SH-SY5Y (cell line): ENCODE results near the gene NKAIN2.

Experiments used
- GATA2 ChIP-seq: IDR thresholded peaks from 2 replicates; pipeline ENCODE4 v1.6.1; 2011; ENCODE audit warnings: mild to moderate bottlenecking, low read depth, low read length
- GATA3 ChIP-seq: IDR thresholded peaks from 2 replicates; pipeline ENCODE4 v1.6.1; 2011; ENCODE audit warnings: low read depth, mild to moderate bottlenecking, low read length, moderate library complexity

The NKAIN2 gene

DNA sequence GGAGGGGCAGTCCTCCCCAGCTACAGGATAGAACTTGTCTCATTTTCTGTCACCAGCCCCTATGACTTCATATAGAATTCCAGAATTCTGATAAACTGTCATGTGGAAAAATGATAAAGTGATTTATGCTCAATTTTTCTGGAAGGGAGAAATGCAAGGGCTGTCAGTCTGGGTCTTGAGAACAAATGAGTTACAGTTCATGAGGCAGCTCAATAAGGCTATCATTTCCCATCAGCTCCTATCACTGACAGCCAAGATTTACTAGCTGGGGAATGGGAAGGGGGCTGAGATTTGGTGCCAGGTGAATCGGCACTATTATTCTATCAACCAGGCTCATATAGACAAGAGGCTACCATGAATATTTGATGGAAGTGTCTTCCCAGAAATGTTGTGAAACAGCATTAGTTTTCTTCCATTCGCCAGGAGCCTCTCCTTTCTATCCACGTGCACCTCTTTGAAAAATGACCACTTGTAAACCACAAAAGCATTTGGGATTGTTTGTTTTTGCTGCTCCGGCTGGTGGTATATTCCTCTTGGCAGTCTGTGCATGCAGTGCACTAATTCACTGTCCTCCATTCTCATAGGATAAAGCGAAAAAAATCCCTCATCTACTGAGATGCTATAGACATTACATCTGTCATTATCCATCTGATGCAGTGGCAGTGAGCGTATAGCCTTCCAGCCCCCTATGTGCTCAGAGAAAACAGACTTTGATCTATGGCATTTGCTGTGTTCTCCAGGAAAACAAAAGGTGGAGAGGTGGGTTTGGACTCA is 629.9 kb downstream of the NKAIN2 start:
- TF ChIP-seq GATA2 (no peak), GATA3 (no peak)

GRCh38 chr6:124434421-124434820 is 630.8 kb downstream of the NKAIN2 start:
- TF ChIP-seq GATA2: no peak
- no peak for TF ChIP-seq GATA3

DNA sequence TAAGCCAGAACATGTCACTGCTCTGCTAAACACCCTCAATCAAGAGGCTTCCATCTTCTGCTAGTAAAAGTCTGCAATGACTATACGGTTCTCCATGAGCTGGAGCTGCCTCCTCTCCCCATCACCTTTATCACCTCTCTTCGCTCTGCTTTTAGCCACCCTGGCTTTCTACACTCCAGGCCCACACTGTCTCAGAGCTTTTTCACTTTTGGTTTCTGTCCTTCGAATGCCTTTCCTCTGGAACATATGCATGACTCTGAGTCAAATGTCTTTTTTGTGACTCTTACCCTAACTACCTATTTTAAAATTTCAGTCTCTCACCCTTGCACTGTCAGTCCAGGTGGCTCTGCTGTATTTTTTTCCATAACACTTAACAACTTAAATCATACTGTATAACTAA is 633.1 kb downstream of the NKAIN2 start:
- TF ChIP-seq GATA3 (no peak), GATA2 (no peak)

GRCh38 chr6:124438546-124439065 is 634.9 kb downstream of the NKAIN2 start:
- no peak for TF ChIP-seq GATA2
- no peak for TF ChIP-seq GATA3

DNA sequence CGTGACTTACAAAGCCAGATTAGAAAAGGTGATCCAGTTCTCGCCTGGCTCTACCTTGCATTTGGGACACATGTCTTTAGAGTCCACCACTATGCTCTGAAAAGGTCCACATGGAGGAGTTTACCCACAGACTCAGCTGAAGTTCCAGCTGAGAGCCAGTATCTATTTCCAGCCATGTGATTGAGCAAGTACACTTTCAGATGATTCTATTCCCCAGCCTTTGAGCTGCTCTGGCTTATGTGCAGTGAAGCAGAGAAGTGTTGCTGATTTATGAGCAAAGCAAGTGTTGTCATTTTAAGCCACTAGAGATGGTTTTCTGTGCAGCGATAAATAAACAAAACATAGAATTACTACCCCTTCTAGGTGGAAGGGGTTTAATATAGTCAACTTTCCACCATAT is 637.8 kb downstream of the NKAIN2 start:
- TF ChIP-seq GATA3 (no peak), GATA2 (no peak)

DNA sequence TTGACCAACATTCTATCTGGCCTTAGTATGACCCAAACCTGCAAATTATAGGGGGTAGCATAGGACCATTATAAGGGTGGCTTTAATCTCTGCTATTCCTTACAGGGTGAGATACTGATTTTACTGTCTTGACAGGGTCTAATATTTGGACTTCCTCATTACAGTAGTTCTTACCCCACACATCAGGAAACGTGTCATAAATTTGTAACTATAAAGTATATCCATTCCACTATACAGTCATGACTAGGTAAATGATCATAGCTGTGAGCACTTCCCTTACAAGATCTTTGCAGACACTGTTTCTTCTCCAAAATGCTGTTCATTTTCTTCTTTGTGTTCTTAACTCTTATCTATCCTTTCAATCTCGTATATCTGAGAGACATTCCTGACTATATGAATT is 639.9 kb downstream of the NKAIN2 start:
- TF ChIP-seq GATA3 (no peak), GATA2 (no peak)

- TF ChIP-seq GATA3 (no peak), GATA2 (no peak)
Measured at GRCh38 chr6:124445581-124445980, 641.9 kb downstream of the NKAIN2 start.

DNA sequence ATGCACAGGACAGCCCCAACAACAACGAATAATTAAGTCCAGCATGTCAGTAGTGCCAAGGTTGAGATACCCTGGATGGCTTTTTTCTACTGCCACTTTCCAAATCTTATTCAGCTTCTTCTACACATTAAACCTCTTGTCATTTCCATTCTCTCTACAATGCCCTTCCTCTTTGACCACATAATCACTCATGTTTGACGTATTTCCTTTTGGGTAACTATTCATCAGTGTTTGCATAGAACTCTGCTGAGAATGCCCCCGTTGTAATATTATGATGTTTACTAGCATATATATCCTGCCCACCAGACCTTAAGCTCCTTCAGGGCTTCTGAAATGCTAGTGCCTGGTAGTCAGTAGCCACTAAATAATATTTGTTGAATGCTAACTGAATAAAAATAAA is 643.3 kb downstream of the NKAIN2 start:
- no peak for TF ChIP-seq GATA2

GRCh38 chr6:124459268-124459667 is 655.6 kb downstream of the NKAIN2 start:
- TF ChIP-seq GATA2 (no peak), GATA3 (no peak)

GRCh38 chr6:124462750-124463149 is 659.1 kb downstream of the NKAIN2 start:
- TF ChIP-seq GATA2 (no peak), GATA3 (no peak)

DNA sequence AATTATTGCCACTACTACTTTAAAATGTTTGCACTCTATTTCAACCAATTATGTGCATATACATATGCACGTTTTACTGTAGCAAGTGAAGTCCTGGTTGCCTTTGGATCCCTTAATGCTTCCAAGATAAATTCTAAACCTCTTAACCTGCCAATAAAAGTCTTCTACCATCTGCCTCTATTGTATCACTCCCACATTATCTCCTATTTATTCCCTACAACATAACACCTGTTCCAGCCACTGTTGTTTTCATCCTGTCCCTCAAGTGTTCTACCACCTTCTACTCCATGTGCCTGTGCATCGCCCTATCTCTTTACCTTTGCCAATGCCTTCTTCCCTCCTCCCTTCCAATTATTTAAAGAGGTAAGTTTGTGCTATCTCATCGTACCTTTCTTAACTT is 659.6 kb downstream of the NKAIN2 start:
- TF ChIP-seq GATA2 (no peak), GATA3 (no peak)

GRCh38 chr6:124466949-124467348 is 663.3 kb downstream of the NKAIN2 start:
- TF ChIP-seq GATA2 (no peak), GATA3 (no peak)

- TF ChIP-seq GATA2: no peak
- TF ChIP-seq GATA3: no peak
Measured at GRCh38 chr6:124467366-124467765, 663.7 kb downstream of the NKAIN2 start.

GRCh38 chr6:124470803-124471202 is 667.1 kb downstream of the NKAIN2 start:
- no peak for TF ChIP-seq GATA2
- TF ChIP-seq GATA3: no peak

DNA sequence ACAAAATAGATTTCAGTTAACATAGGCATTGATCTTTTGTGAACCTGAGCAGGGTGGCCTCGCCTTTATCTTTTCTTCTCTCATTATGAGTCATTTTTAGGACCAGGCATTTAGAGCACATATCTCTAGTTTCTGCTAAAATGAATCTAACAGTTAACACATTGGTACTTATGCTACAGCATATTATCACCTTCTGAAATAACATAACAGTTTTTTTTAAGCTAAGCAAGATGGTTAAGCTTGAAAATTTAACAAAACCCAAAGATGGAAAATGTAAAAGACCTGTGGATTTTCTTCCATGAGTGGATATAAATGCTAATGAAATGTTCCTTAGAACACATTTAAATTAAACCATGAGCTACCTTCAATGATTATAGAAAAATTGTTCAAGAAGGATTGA is 671.5 kb downstream of the NKAIN2 start:
- TF ChIP-seq GATA2 (no peak), GATA3 (no peak)
